ENCODE results near the gene SH2D1B.
"Not testable (repeated sequence)": the region's sequence is repeated elsewhere in the genome, so short reads cannot be mapped to it uniquely, and the experiment has no call there.

Gene SH2D1B

GRCh38 chr1:162412002-162412401 is at the start of gene SH2D1B:
SH2D1B (minus strand) TSS chr1:162412136; CDS start chr1:162412016, 120 bp downstream.
- no peak for DNase-seq (ENCODE audit: low spot score)

- DNase-seq (ENCODE audit: low spot score) = no peak
Measured at GRCh38 chr1:162458236-162458635, 46.3 kb upstream of the SH2D1B start.

- DNase-seq (ENCODE audit: low spot score) = no peak
Measured at GRCh38 chr1:162456323-162456722, 44.4 kb upstream of the SH2D1B start.

- not testable (repeated sequence) for DNase-seq (ENCODE audit: low spot score)
Measured at GRCh38 chr1:162454361-162454760, 42.4 kb upstream of the SH2D1B start.

- no peak for DNase-seq (ENCODE audit: low spot score)
Measured at GRCh38 chr1:162446946-162447345, 35.0 kb upstream of the SH2D1B start.

GRCh38 chr1:162444903-162445302 is 33.0 kb upstream of the SH2D1B start:
- DNase-seq (ENCODE audit: low spot score) = no peak

- not testable (repeated sequence) for DNase-seq (ENCODE audit: low spot score)
Measured at GRCh38 chr1:162432977-162433713, 21.2 kb upstream of the SH2D1B start.

GRCh38 chr1:162430583-162430982 is 18.6 kb upstream of the SH2D1B start:
- DNase-seq (ENCODE audit: low spot score) = no peak

- no peak for DNase-seq (ENCODE audit: low spot score)
Measured at GRCh38 chr1:162422662-162423375, 10.9 kb upstream of the SH2D1B start.

GRCh38 chr1:162421258-162422164 is 9.6 kb upstream of the SH2D1B start:
- DNase-seq (ENCODE audit: low spot score) = no peak

- DNase-seq (ENCODE audit: low spot score) = no peak
Measured at GRCh38 chr1:162420120-162420519, 8.2 kb upstream of the SH2D1B start.

GRCh38 chr1:162419450-162419931 is 7.6 kb upstream of the SH2D1B start:
- not testable (repeated sequence) for DNase-seq (ENCODE audit: low spot score)

GRCh38 chr1:162418584-162418983 is 6.6 kb upstream of the SH2D1B start:
- DNase-seq (ENCODE audit: low spot score) = not testable (repeated sequence)

- no peak for DNase-seq (ENCODE audit: low spot score)
Measured at GRCh38 chr1:162417650-162418049, 5.7 kb upstream of the SH2D1B start.

- no peak for DNase-seq (ENCODE audit: low spot score)
Measured at GRCh38 chr1:162416909-162417308, 5.0 kb upstream of the SH2D1B start.

- DNase-seq (ENCODE audit: low spot score) = no peak
Measured at GRCh38 chr1:162416215-162416614, 4.3 kb upstream of the SH2D1B start.

GRCh38 chr1:162407539-162407938 is 4.4 kb downstream of the SH2D1B start:
- no peak for DNase-seq (ENCODE audit: low spot score)

- no peak for DNase-seq (ENCODE audit: low spot score)
Measured at GRCh38 chr1:162406811-162407210, 5.1 kb downstream of the SH2D1B start.

GRCh38 chr1:162405800-162406199 is 6.1 kb downstream of the SH2D1B start:
- DNase-seq (ENCODE audit: low spot score) = no peak

GRCh38 chr1:162404550-162405160 is 7.3 kb downstream of the SH2D1B start:
- DNase-seq (ENCODE audit: low spot score) = no peak

GRCh38 chr1:162400790-162401355 is 11.1 kb downstream of the SH2D1B start:
- no peak for DNase-seq (ENCODE audit: low spot score)

All from hematopoietic multipotent progenitor cell treated with erythropoietin and hydrocortisone succinate and interleukin-3 and kit ligand, for 15 days (in vitro differentiated cells).